Stimulated activated CD4-positive, alpha-beta T cell treated with anti-CD3 and anti-CD28 coated beads, TNF-alpha, amount 100 ng/mL, for 24 hours (primary cell): ENCODE results near the gene CDH11.

ENCODE experiments used
- DNase-seq, 3 experiments: peaks; one replicate each; pipeline ENCODE4 v3.0.0-alpha.2; 2020; ENCODE audit warnings: low read depth in 3 of 3

CDH11 gene, protein sequence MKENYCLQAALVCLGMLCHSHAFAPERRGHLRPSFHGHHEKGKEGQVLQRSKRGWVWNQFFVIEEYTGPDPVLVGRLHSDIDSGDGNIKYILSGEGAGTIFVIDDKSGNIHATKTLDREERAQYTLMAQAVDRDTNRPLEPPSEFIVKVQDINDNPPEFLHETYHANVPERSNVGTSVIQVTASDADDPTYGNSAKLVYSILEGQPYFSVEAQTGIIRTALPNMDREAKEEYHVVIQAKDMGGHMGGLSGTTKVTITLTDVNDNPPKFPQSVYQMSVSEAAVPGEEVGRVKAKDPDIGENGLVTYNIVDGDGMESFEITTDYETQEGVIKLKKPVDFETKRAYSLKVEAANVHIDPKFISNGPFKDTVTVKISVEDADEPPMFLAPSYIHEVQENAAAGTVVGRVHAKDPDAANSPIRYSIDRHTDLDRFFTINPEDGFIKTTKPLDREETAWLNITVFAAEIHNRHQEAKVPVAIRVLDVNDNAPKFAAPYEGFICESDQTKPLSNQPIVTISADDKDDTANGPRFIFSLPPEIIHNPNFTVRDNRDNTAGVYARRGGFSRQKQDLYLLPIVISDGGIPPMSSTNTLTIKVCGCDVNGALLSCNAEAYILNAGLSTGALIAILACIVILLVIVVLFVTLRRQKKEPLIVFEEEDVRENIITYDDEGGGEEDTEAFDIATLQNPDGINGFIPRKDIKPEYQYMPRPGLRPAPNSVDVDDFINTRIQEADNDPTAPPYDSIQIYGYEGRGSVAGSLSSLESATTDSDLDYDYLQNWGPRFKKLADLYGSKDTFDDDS

DNA sequence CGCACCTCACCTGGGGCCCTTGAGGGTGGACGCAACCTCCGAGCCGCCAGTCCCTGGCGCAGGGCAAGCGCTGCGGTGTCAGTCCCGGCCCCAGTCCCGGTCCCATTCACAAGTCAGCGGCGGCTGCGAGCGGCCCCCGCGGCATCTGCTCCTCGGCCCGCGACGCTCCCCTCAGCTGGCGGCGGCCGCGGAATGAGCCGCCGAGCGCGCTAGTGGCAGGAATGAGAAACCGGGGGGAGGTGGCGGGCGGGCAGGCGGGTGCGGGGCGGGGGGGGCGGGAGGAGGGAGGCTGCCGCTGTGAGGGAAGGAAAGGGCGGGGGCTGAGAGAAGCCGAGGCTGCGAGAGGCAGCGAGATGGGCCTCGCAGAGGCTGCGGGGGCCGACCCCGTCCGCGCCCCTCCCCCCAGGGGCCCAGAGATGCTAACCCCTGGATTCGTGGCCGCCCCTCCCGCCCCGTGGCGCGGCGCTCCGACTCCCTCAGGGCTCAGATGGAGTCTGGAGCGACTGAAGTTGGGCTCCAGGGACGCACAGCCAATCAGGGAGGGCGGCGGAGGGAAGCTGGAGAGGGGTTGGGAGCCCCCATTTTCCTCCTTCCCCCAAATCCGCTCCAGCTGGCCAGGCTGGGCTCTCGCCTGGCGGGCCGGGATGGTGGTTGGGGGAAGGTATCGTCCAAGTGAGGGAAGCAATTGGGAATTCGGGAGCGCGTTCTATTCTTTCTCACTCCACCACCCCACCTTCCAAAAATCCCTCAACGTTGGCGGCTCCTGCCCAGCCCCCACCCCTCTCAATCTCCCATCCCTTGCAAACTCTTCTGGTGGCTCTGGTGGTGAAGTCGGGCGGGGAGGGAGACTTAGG lies at the start of gene CDH11:
TSS of gene CDH11 (minus strand) at position 194 of the 854 bp plus-strand sequence. CDS start 117,194 bp downstream, outside the sequence.
- DNase-seq: no peak

DNA sequence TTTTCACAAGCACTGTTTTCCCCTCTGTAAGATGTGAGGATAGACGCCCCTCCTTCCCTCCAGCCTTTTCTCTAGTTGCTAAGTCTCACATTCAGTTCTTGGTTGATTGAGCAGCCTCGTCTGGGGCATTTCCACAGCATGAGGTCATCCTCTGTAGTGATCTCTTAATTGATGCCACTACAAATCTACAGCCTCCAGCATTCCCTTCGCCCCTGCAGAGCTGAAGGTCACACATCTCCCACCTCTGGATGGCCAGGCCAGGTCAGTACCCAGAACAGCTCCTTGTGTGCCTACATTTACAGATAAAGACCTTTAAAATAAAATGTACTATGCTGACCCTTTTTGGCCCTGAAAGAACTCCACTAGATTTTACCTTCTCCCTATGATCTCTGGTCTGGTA lies 32.5 kb upstream of the CDH11 start:
- DNase-seq: no peak

GRCh38 chr16:65153365-65154105 lies 31.7 kb upstream of the CDH11 start:
- DNase-seq: no peak

DNA sequence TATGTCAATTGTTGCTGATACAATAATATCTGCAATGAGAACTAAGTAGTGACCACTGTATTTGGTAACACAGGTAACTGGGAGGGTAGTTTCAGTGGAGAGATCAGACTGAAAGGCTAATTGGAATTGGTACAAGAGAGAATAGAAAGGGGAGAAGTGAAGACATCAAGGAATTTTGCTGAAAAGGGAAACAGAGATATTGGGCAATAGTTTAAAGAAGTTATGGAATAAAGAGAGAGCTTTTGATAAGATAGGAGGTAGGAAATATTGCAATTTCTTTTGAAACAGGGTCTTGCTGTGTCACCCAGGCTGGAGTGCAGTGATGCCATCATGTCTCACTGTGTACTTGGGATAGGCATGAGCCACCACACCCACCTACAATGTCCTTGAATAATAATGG lies 26.9 kb upstream of the CDH11 start:
- DNase-seq: no peak

DNA sequence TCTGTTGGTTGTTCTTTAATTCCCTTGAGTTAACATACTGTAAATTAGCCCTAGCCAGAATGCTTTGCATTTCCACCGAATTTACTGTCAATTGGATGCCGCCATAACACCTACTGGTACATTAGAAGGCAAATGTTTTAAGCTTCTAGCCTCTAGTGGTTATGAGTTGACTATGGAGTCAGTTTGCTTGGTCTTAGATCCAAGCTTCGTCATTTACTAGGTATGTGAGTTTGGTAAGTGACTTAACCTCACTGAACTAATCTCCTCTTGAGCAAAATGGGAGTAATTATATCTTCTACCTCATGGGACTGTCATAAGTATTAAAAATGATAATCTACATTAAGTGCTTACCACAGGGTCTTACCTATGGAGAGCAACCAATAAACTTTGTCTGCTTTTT lies 20.4 kb upstream of the CDH11 start:
- no peak for DNase-seq

- DNase-seq: no peak
These were observed 14.8 kb upstream of the CDH11 start for GRCh38 chr16:65136681-65137080.

- DNase-seq: no peak
These were observed 5.2 kb upstream of the CDH11 start for GRCh38 chr16:65126845-65127624.

DNA sequence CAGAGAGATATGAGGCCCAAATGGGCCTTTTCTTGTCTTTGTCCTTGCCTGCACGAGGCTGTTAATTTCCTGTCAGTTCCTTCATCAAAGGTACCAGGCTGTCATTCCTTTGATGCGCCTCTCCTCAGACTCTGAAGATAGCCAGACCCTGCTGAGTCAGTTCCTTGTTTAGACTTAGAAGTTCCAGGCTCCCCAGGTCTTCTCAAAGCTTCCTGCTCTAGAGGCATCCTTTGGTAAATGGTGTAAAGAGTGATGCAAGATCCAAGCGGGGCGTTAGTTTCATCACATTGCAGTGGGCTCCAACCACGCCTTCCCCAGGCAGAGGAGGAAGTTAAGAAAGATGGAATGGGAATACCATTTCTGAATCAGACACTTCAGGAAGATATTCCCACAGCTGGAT lies 4.0 kb upstream of the CDH11 start:
- no peak for DNase-seq

- DNase-seq: no peak
These were observed 3.5 kb upstream of the CDH11 start for GRCh38 chr16:65125322-65125721.

GRCh38 chr16:65124596-65124995 lies 2.7 kb upstream of the CDH11 start:
- DNase-seq: no peak

- no peak for DNase-seq
These were observed 2.3 kb upstream of the CDH11 start for GRCh38 chr16:65124212-65124548.

DNA sequence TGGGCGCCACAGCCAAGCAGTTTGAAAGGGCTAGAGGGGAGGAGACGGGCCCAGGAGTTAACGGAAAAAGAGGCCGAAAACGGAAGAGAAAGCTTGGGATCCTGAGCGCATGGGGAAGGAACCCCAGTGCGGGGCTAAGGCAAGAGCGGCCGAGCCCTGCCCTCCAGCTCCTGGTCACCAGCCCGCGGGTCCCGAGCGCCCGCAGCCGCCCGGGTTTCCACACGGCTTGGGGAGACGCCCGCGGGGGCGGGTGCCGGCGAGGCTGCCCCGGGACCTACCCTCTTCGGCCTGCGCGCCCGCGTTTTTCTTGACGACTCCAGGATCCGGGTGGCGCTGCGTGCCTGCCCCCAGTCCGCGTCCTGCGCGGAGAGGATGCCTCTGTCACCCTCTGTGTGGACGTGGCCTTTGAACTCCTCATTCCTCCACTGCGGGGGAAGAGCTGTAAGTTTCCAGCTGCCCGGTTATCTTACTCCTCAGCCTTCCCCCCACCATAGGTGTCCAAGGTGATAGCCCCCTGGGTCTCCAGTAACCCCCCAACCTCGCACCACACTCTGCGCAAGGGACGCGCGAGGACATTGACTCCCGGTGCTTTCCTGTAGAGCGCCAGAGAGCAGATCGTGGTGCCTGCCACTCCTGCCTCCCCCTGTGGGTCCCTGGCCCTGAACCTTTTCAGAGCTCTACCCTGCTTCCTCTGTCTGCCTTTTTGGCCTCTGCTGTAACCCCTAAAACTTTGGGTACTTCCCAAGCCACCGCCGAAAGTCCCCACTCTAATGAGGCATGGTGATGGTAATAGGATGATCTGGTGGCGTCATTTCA lies 1.7 kb upstream of the CDH11 start:
- no peak for DNase-seq

- DNase-seq: no peak
These were observed 997 bp upstream of the CDH11 start for GRCh38 chr16:65122724-65123395.

DNA sequence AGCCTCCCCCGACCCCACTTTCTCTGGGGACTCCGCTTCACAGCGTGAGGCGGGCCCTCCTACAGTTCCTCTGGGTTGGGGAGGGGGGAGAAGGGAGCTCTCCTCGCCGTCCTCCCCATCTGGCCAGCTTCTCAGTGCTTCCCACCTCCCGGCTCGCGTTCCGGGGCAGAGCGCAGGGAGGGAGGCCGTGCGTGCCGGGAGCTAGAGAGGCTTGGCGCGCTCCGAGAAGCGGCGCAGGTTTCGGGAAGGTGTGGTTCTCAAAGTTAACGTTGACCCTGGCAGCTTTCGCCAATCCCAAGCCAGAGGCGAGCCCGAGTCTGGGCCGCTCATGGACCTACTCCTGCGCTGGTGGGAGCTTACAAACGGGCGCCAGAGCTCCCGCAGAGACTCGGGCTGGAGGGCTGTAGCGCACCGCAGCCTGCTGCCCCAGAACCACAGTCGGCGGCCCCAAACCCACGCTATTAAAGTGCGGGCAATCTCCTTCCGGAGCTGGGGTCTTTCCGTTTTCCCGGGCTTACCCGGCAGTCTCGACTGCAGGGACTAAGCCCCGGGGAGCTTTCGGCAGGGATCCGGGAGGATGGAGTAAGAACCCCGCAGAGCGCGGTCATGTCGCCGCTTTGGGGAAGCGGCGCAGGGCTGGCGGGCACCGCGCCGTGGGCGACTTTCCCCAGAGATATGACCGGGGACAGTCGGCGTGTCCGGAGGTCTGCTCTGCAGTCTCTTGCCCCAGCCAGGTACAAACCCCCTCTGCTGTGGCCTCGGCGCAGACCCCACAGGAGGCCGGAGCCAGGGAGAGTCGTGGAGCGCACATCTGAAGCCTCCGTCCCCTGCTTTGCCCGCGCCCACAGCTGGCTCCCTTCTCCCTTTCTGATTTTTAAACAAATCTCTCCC lies 787 bp downstream of the CDH11 start:
- DNase-seq: no peak

GRCh38 chr16:65120461-65120830 lies 1.4 kb downstream of the CDH11 start:
- DNase-seq: no peak

- DNase-seq: no peak
These were observed 1.9 kb downstream of the CDH11 start for GRCh38 chr16:65119901-65120401.

- no peak for DNase-seq
These were observed 2.4 kb downstream of the CDH11 start for GRCh38 chr16:65119435-65119834.

GRCh38 chr16:65118871-65119270 lies 3.0 kb downstream of the CDH11 start:
- DNase-seq: no peak
